Measurements from ENCODE around the gene HDDC3.
A peak's percentile ranks its signal among the peaks of the same experiment; 100 is the strongest.
"Not testable (repeated sequence)": the region's sequence is repeated elsewhere in the genome, so short reads cannot be mapped to it uniquely, and the experiment has no call there.

Gene HDDC3

GRCh38 chr15:90930861-90931574, 1.3 kb downstream of the HDDC3 start:
- DNase-seq (ENCODE audit: low read depth) = no peak

GRCh38 chr15:90929246-90930019, 2.9 kb downstream of the HDDC3 start:
- peak; percentile 11 for DNase-seq (ENCODE audit: low read depth)

- not testable (repeated sequence) for DNase-seq (ENCODE audit: low read depth)
Observed at GRCh38 chr15:90928106-90928505, 4.2 kb downstream of the HDDC3 start.

- not testable (repeated sequence) for DNase-seq (ENCODE audit: low read depth)
Observed at GRCh38 chr15:90926766-90927165, 5.6 kb downstream of the HDDC3 start.

GRCh38 chr15:90924375-90924774, 8.0 kb downstream of the HDDC3 start:
- DNase-seq (ENCODE audit: low read depth) = no peak

- not testable (repeated sequence) for DNase-seq (ENCODE audit: low read depth)
Observed at GRCh38 chr15:90922712-90923322, 9.5 kb downstream of the HDDC3 start.

GRCh38 chr15:90921887-90922286, 10.5 kb downstream of the HDDC3 start:
- no peak for DNase-seq (ENCODE audit: low read depth)

- no peak for DNase-seq (ENCODE audit: low read depth)
Observed at GRCh38 chr15:90918835-90919234, 13.5 kb downstream of the HDDC3 start.

- DNase-seq (ENCODE audit: low read depth) = no peak
Observed at GRCh38 chr15:90918034-90918788, 14.1 kb downstream of the HDDC3 start.

- no peak for DNase-seq (ENCODE audit: low read depth)
Observed at GRCh38 chr15:90917569-90917968, 14.8 kb downstream of the HDDC3 start.

GRCh38 chr15:90916461-90916860, 15.9 kb downstream of the HDDC3 start:
- no peak for DNase-seq (ENCODE audit: low read depth)

- no peak for DNase-seq (ENCODE audit: low read depth)
Observed at GRCh38 chr15:90915808-90916440, 16.4 kb downstream of the HDDC3 start.

GRCh38 chr15:90915216-90915807, 17.0 kb downstream of the HDDC3 start:
- no peak for DNase-seq (ENCODE audit: low read depth)

- DNase-seq (ENCODE audit: low read depth) = no peak
Observed at GRCh38 chr15:90914305-90915080, 17.9 kb downstream of the HDDC3 start.

GRCh38 chr15:90913398-90913944, 18.9 kb downstream of the HDDC3 start:
- no peak for DNase-seq (ENCODE audit: low read depth)

GRCh38 chr15:90912770-90913075, 19.6 kb downstream of the HDDC3 start:
- no peak for DNase-seq (ENCODE audit: low read depth)

GRCh38 chr15:90911906-90912769, 20.2 kb downstream of the HDDC3 start:
- no peak for DNase-seq (ENCODE audit: low read depth)

- no peak for DNase-seq (ENCODE audit: low read depth)
Observed at GRCh38 chr15:90911302-90911623, 21.1 kb downstream of the HDDC3 start.

GRCh38 chr15:90910441-90911301, 21.7 kb downstream of the HDDC3 start:
- no peak for DNase-seq (ENCODE audit: low read depth)
